ENCODE data around the gene GPLD1.
"Not testable (repeated sequence)": the region's sequence is repeated elsewhere in the genome, so short reads cannot be mapped to it uniquely, and the experiment has no call there.

Gene GPLD1

GRCh38 chr6:24394061-24394779, 95.2 kb downstream of the GPLD1 start:
- DNase-seq (ENCODE audit: low read depth) = no peak
- H3K4me3 ChIP-seq (ENCODE audit: control insufficient read depth, low read depth, low read length) = no peak overlapping the region
- no peak for TF ChIP-seq CTCF (conservative IDR thresholded peaks at IDR 0.05; ENCODE audit: control insufficient read depth, insufficient read depth, low read depth, low read length)

- H3K4me3 ChIP-seq (ENCODE audit: control insufficient read depth, low read depth, low read length) = no peak overlapping the region
Observed at GRCh38 chr6:24391756-24392405, 97.5 kb downstream of the GPLD1 start.

GRCh38 chr6:24391208-24391607, 98.2 kb downstream of the GPLD1 start:
- no peak for DNase-seq (ENCODE audit: low read depth)
- no peak for TF ChIP-seq CTCF (conservative IDR thresholded peaks at IDR 0.05; ENCODE audit: control insufficient read depth, insufficient read depth, low read depth, low read length)
- no peak overlapping the region for H3K4me3 ChIP-seq (ENCODE audit: control insufficient read depth, low read depth, low read length)

More at GRCh38 chr6:24391756-24392405, 97.5 kb downstream of the GPLD1 start:
- no peak for TF ChIP-seq CTCF (conservative IDR thresholded peaks at IDR 0.05; ENCODE audit: control insufficient read depth, insufficient read depth, low read depth, low read length)
- peak; percentile 12 for DNase-seq (ENCODE audit: low read depth)

- DNase-seq (ENCODE audit: low read depth) = no peak
- H3K4me3 ChIP-seq (ENCODE audit: control insufficient read depth, low read depth, low read length) = no peak overlapping the region
- no peak for TF ChIP-seq CTCF (conservative IDR thresholded peaks at IDR 0.05; ENCODE audit: control insufficient read depth, insufficient read depth, low read depth, low read length)
Observed at GRCh38 chr6:24387818-24388217, 101.6 kb downstream of the GPLD1 start.

- no peak overlapping the region for H3K4me3 ChIP-seq (ENCODE audit: control insufficient read depth, low read depth, low read length)
- DNase-seq (ENCODE audit: low read depth) = no peak
- no peak for TF ChIP-seq CTCF (conservative IDR thresholded peaks at IDR 0.05; ENCODE audit: control insufficient read depth, insufficient read depth, low read depth, low read length)
Observed at GRCh38 chr6:24385536-24386269, 103.7 kb downstream of the GPLD1 start.

- DNase-seq (ENCODE audit: low read depth); H3K4me3 ChIP-seq (ENCODE audit: control insufficient read depth, low read depth, low read length): not testable (repeated sequence)
Observed at GRCh38 chr6:24384369-24385130, 104.8 kb downstream of the GPLD1 start.

GRCh38 chr6:24382891-24383494, 106.4 kb downstream of the GPLD1 start:
- DNase-seq (ENCODE audit: low read depth); H3K4me3 ChIP-seq (ENCODE audit: control insufficient read depth, low read depth, low read length): not testable (repeated sequence)

Data from fibroblast of mammary gland (primary cell).